DOHH2 (cell line): ENCODE data around the gene LITAF.

Experiments
- H3F3A ChIP-seq: fragments of 200-600 bp; sonication (generic), shearing (Covaris generic); 2 replicates; pipeline ENCODE4 v1.6.0; 2016; ENCODE audit warnings: antibody characterized with exemption, mild to moderate bottlenecking; ENCODE audit not compliant: control insufficient read depth, insufficient read depth
- H3K27ac ChIP-seq: fragments of 200-600 bp; sonication (generic); 2 replicates; pipeline ENCODE4 v1.5.1; 2014; ENCODE audit warnings: low read depth, mild to moderate bottlenecking, low read length, moderate library complexity
- H3K27me3 ChIP-seq: fragments of 200-600 bp; sonication (generic); 2 replicates; pipeline ENCODE4 v1.6.1; 2014; ENCODE audit warnings: mild to moderate bottlenecking, low read length, mixed read lengths; ENCODE audit not compliant: control insufficient read depth
- H3K36me3 ChIP-seq: fragments of 200-600 bp; sonication (generic); 2 replicates; pipeline ENCODE4 v1.6.1; 2014; ENCODE audit warnings: mild to moderate bottlenecking, low read length, moderate library complexity, mixed read lengths; ENCODE audit not compliant: control insufficient read depth
- H3K4me1 ChIP-seq: fragments of 200-600 bp; sonication (generic); 2 replicates; pipeline ENCODE4 v1.6.1; 2014; ENCODE audit warnings: mild to moderate bottlenecking, low read length, mixed read lengths; ENCODE audit not compliant: control insufficient read depth
- H3K4me2 ChIP-seq: fragments of 200-600 bp; sonication (generic); 2 replicates; pipeline ENCODE4 v1.6.0; 2014; ENCODE audit warnings: mild to moderate bottlenecking, low read length, moderate library complexity
- H3K4me3 ChIP-seq: fragments of 200-600 bp; sonication (generic); 2 replicates; pipeline ENCODE4 v1.5.1; 2014; ENCODE audit warnings: mild to moderate bottlenecking, low read length, mixed read lengths
- H3K79me2 ChIP-seq: fragments of 200-600 bp; sonication (generic); 2 replicates; pipeline ENCODE4 v1.6.1; 2014; ENCODE audit warnings: mild to moderate bottlenecking, low read length, mixed read lengths; ENCODE audit not compliant: control insufficient read depth
- H3K9me2 ChIP-seq: fragments of 200-600 bp; sonication (generic); replicated peaks from 2 replicates; pipeline ENCODE4 v1.6.1; 2014; ENCODE audit warnings: mild to moderate bottlenecking, low read length, mixed read lengths; ENCODE audit not compliant: control insufficient read depth
- H3K9me3 ChIP-seq: fragments of 200-600 bp; sonication (generic); 2 replicates; pipeline ENCODE4 v1.6.1; 2014; ENCODE audit warnings: antibody characterized with exemption, low read length, mixed read lengths; ENCODE audit not compliant: control insufficient read depth, insufficient read depth
- H4K20me1 ChIP-seq: fragments of 200-600 bp; sonication (generic); 2 replicates; pipeline ENCODE4 v1.6.0; 2014; ENCODE audit warnings: low read depth, mild to moderate bottlenecking, antibody characterized with exemption, low read length, moderate library complexity; ENCODE audit not compliant: control insufficient read depth, insufficient read depth
- CTCF ChIP-seq: fragments of 200-600 bp; sonication (generic); IDR thresholded peaks from one replicate; pipeline ENCODE4 v1.5.1; 2014; ENCODE audit warnings: antibody characterized with exemption, mild to moderate bottlenecking, low read depth, low read length; ENCODE audit not compliant: poor library complexity, severe bottlenecking
- EZH2phosphoT487 ChIP-seq: fragments of 200-600 bp; sonication (generic); IDR thresholded peaks from 2 replicates; pipeline ENCODE4 v1.6.1; 2017; ENCODE audit warnings: borderline replicate concordance, mild to moderate bottlenecking, antibody characterized with exemption, low read length, moderate library complexity, mixed read lengths

Gene LITAF

GRCh38 chr16:11586856-11587642 is at the start of gene LITAF:
Gene LITAF, minus strand, starts transcription at chr16:11586919. Its CDS starts 30,189 bp downstream, at chr16:11556730.
- H4K20me1 ChIP-seq: peaks cover 21% of the 10 kb centered on the region
- H3K4me2 ChIP-seq: peak within 1 kb of the TSS; percentile 93
- peaks cover 46% of the 10 kb centered on the region for H3K79me2 ChIP-seq
- no peaks in the 10 kb centered on the region for H3K9me3 ChIP-seq
- 0 out of 2 replicates have a peak, but pooled peaks cover 2% of the 10 kb centered on the region for H3K27me3 ChIP-seq
- H3F3A ChIP-seq: peaks cover 32% of the 10 kb centered on the region
- peak within 1 kb of the TSS; percentile 65 for H3K27ac ChIP-seq
- H3K4me3 ChIP-seq: peak within 1 kb of the TSS; percentile 78
- no peaks in the 10 kb centered on the region for H3K9me2 ChIP-seq
- TF ChIP-seq EZH2phosphoT487: no peak
- TF ChIP-seq CTCF: peak; percentile 19
- H3K4me1 ChIP-seq: peaks cover 60% of the 10 kb centered on the region
- peaks cover 14% of the 10 kb centered on the region for H3K36me3 ChIP-seq

GRCh38 chr16:11636172-11636721 is 49.5 kb upstream of the LITAF start:
- Histone ChIP-seq H3K9me2 (no peaks in the 10 kb centered on the region), H3K4me2 (no peak overlapping the region), H3K4me3 (no peak overlapping the region), H3F3A (peaks cover 3% of the 10 kb centered on the region; the same call in 1 of the 2 replicates), H3K27me3 (no peaks in the 10 kb centered on the region), H3K9me3 (no peaks in the 10 kb centered on the region), H3K79me2 (no peaks in the 10 kb centered on the region), H3K27ac (no peak overlapping the region), H3K36me3 (no peaks in the 10 kb centered on the region), H3K4me1 (peaks cover 54% of the 10 kb centered on the region), H4K20me1 (no peaks in the 10 kb centered on the region)
- no peak for TF ChIP-seq EZH2phosphoT487
- no peak for TF ChIP-seq CTCF

- Histone ChIP-seq H3K4me3 (no peak overlapping the region), H3K27ac (no peak overlapping the region)
Observed at GRCh38 chr16:11635679-11636171, 49.0 kb upstream of the LITAF start.

More at GRCh38 chr16:11635679-11636171, 49.0 kb upstream of the LITAF start:
- no peaks in the 10 kb centered on the region for H3K27me3 ChIP-seq
- H3K36me3 ChIP-seq: no peaks in the 10 kb centered on the region
- H3K9me3 ChIP-seq: no peaks in the 10 kb centered on the region
- no peaks in the 10 kb centered on the region for H4K20me1 ChIP-seq
- peaks cover 3% of the 10 kb centered on the region; the same call in 1 of the 2 replicates for H3F3A ChIP-seq
- TF ChIP-seq CTCF (no peak), EZH2phosphoT487 (no peak)
- no peaks in the 10 kb centered on the region for H3K9me2 ChIP-seq
- peaks cover 54% of the 10 kb centered on the region for H3K4me1 ChIP-seq
- no peaks in the 10 kb centered on the region for H3K79me2 ChIP-seq
- no peak overlapping the region for H3K4me2 ChIP-seq
